IPS DF 19.7 (cell line): ENCODE data around the gene OR51B6.
"Not testable (repeated sequence)": the region's sequence is repeated elsewhere in the genome, so short reads cannot be mapped to it uniquely, and the experiment has no call there.

Source experiments
- DNase-seq: peaks from one replicate; pipeline ENCODE4 v3.0.0-alpha.2; 2013; ENCODE audit warnings: low read depth, low spot score

Gene OR51B6

GRCh38 chr11:5364214-5364613 lies 12.9 kb downstream of the OR51B6 start:
- no peak for DNase-seq

GRCh38 chr11:5366365-5366764 lies 15.1 kb downstream of the OR51B6 start:
- DNase-seq: not testable (repeated sequence)

- no peak for DNase-seq
Observed at GRCh38 chr11:5366856-5367255, 15.5 kb downstream of the OR51B6 start.

GRCh38 chr11:5367448-5368074 lies 16.3 kb downstream of the OR51B6 start:
- no peak for DNase-seq

- no peak for DNase-seq
Observed at GRCh38 chr11:5368502-5369043, 17.3 kb downstream of the OR51B6 start.

- no peak for DNase-seq
Observed at GRCh38 chr11:5369789-5370188, 18.5 kb downstream of the OR51B6 start.

GRCh38 chr11:5380740-5381342 lies 29.5 kb downstream of the OR51B6 start:
- DNase-seq: peak; percentile 54

- DNase-seq: no peak
Observed at GRCh38 chr11:5383576-5383975, 32.3 kb downstream of the OR51B6 start, which contains the start of gene OR51M1. Gene OR51M1, plus strand, starts transcription at chr11:5383812. Its CDS starts 5,587 bp downstream, at chr11:5389399.

GRCh38 chr11:5384335-5384734 lies 33.0 kb downstream of the OR51B6 start:
- DNase-seq: no peak

- DNase-seq: no peak
Observed at GRCh38 chr11:5390210-5390609, 38.9 kb downstream of the OR51B6 start.

- no peak for DNase-seq
Observed at GRCh38 chr11:5394091-5394490, 42.8 kb downstream of the OR51B6 start.

GRCh38 chr11:5398936-5399335 lies 47.6 kb downstream of the OR51B6 start:
- no peak for DNase-seq
